IPS-18a (cell line): Measurements from ENCODE around the gene CHD1.

ENCODE experiments used
- H3K27ac ChIP-seq: one replicate; pipeline ENCODE4 v1.5.1; 2013; ENCODE audit warnings: low read length
- H3K27me3 ChIP-seq: one replicate; pipeline ENCODE4 v1.6.1; 2013; ENCODE audit warnings: mild to moderate bottlenecking, low read length; ENCODE audit not compliant: control insufficient read depth, insufficient read depth
- H3K36me3 ChIP-seq: one replicate; pipeline ENCODE4 v1.6.1; 2013; ENCODE audit warnings: low read depth, low read length; ENCODE audit not compliant: control insufficient read depth
- H3K4me1 ChIP-seq: one replicate; pipeline ENCODE4 v1.6.1; 2013; ENCODE audit warnings: low read depth, low read length; ENCODE audit not compliant: control insufficient read depth
- H3K4me3 ChIP-seq: one replicate; pipeline ENCODE4 v1.5.1; 2013; ENCODE audit warnings: low read length
- H3K9ac ChIP-seq: one replicate; pipeline ENCODE4 v1.6.1; 2013; ENCODE audit warnings: mild to moderate bottlenecking, low read length, moderate library complexity
- H3K9me3 ChIP-seq: one replicate; pipeline ENCODE4 v1.6.1; 2013; ENCODE audit warnings: low read depth, low read length; ENCODE audit not compliant: control insufficient read depth

Gene CHD1

GRCh38 chr5:98880598-98880997 is 48.2 kb downstream of the CHD1 start:
- no peak overlapping the region for H3K4me3 ChIP-seq
- no peaks in the 10 kb centered on the region for H3K9me3 ChIP-seq
- H3K36me3 ChIP-seq, result peaks cover 87% of the 10 kb centered on the region
- no peak overlapping the region for H3K9ac ChIP-seq
- no peaks in the 10 kb centered on the region for H3K27me3 ChIP-seq
- H3K4me1 ChIP-seq, result no peaks in the 10 kb centered on the region
- no peak overlapping the region for H3K27ac ChIP-seq

DNA sequence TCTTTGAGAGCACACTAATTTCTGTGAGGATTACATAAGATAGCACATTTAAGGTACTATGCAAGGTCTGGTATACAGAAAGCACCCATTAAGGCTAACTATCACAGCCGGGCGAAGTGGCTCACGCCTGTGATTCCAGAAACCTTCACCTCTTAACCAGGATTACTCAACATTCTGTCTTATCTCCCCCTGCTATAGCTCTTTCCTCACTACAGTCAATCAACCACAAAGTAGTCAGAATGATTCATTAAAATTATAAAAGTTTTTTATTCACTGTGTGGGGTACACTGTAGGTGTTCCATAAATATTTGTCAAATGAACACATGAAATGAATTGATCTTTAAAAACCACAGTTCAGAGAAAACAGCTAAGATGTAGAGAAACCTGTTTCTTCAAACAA is 48.7 kb downstream of the CHD1 start:
- Histone ChIP-seq H3K27me3 (no peaks in the 10 kb centered on the region), H3K27ac (no peak overlapping the region), H3K36me3 (peaks cover 88% of the 10 kb centered on the region), H3K9ac (no peak overlapping the region), H3K4me3 (no peak overlapping the region), H3K9me3 (no peaks in the 10 kb centered on the region), H3K4me1 (no peaks in the 10 kb centered on the region)

DNA sequence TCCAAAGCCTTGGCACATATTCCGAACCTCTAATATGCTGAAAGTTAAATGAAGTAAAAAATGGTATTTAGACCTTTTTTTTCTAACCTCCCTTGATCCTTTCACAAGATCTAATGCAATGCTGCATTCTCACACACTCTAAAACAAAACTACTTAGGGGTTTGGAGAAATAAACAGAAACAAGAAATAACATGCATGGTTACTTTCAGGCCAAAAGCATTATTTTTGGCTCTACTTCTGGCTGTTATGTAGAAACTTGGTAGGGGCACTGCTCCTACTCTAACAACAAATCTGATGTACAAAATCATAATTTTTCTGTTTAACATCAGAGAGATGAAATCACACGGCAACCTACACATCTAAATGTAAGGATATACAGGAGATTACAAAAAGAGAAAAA is 51.2 kb downstream of the CHD1 start:
- H3K27ac ChIP-seq, result no peak overlapping the region
- H3K4me1 ChIP-seq, result no peaks in the 10 kb centered on the region
- peaks cover 94% of the 10 kb centered on the region for H3K36me3 ChIP-seq
- H3K9ac ChIP-seq, result no peak overlapping the region
- no peaks in the 10 kb centered on the region for H3K27me3 ChIP-seq
- no peaks in the 10 kb centered on the region for H3K9me3 ChIP-seq
- H3K4me3 ChIP-seq, result no peak overlapping the region

- H3K9ac ChIP-seq, result no peak overlapping the region
- H3K4me1 ChIP-seq, result no peaks in the 10 kb centered on the region
- peaks cover 96% of the 10 kb centered on the region for H3K36me3 ChIP-seq
- H3K27ac ChIP-seq, result no peak overlapping the region
- H3K27me3 ChIP-seq, result no peaks in the 10 kb centered on the region
- no peaks in the 10 kb centered on the region for H3K9me3 ChIP-seq
- H3K4me3 ChIP-seq, result no peak overlapping the region
These were observed 56.1 kb downstream of the CHD1 start for GRCh38 chr5:98872674-98873073.

- peaks cover 73% of the 10 kb centered on the region for H3K36me3 ChIP-seq
These were observed 63.1 kb downstream of the CHD1 start for GRCh38 chr5:98865690-98866089.

GRCh38 chr5:98847054-98847453 is 81.8 kb downstream of the CHD1 start:
- no peak overlapping the region for H3K4me3 ChIP-seq
- no peaks in the 10 kb centered on the region for H3K27me3 ChIP-seq
- H3K4me1 ChIP-seq, result no peaks in the 10 kb centered on the region
- H3K27ac ChIP-seq, result no peak overlapping the region
- H3K9ac ChIP-seq, result no peak overlapping the region
- H3K36me3 ChIP-seq, result no peaks in the 10 kb centered on the region
- H3K9me3 ChIP-seq, result peaks cover 24% of the 10 kb centered on the region

More at GRCh38 chr5:98865690-98866089, 63.1 kb downstream of the CHD1 start:
- Histone ChIP-seq H3K4me3 (no peak overlapping the region), H3K4me1 (no peaks in the 10 kb centered on the region), H3K9ac (no peak overlapping the region), H3K27ac (no peak overlapping the region), H3K27me3 (no peaks in the 10 kb centered on the region), H3K9me3 (no peaks in the 10 kb centered on the region)

- Histone ChIP-seq H3K9ac (no peak overlapping the region), H3K4me1 (no peaks in the 10 kb centered on the region), H3K4me3 (no peak overlapping the region), H3K27me3 (no peaks in the 10 kb centered on the region), H3K36me3 (no peaks in the 10 kb centered on the region), H3K27ac (no peak overlapping the region), H3K9me3 (peaks cover 24% of the 10 kb centered on the region)
These were observed 82.3 kb downstream of the CHD1 start for GRCh38 chr5:98846520-98846919.

DNA sequence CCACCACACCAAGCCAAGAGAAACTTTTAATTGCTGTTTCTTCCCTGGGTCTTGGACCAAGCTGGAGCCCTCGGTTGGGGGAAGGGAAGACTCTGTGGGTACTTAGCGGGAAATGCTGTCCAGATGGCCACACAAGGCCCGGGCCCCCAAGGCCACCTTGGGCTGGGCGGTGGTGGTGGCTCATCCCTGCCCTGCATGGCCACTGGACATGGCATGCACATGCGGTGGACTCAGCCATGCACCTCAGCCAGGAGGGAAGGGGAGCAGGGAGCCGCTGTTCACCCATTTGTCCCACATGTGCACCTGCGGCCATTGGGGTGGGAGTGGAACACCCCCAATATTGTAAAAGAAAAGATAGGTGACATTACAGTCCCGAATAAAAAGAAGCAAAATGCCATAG is 82.9 kb downstream of the CHD1 start:
- no peak overlapping the region for H3K4me3 ChIP-seq
- no peak overlapping the region for H3K9ac ChIP-seq
- H3K9me3 ChIP-seq, result peaks cover 24% of the 10 kb centered on the region
- no peaks in the 10 kb centered on the region for H3K27me3 ChIP-seq
- no peaks in the 10 kb centered on the region for H3K36me3 ChIP-seq
- no peaks in the 10 kb centered on the region for H3K4me1 ChIP-seq
- H3K27ac ChIP-seq, result no peak overlapping the region

DNA sequence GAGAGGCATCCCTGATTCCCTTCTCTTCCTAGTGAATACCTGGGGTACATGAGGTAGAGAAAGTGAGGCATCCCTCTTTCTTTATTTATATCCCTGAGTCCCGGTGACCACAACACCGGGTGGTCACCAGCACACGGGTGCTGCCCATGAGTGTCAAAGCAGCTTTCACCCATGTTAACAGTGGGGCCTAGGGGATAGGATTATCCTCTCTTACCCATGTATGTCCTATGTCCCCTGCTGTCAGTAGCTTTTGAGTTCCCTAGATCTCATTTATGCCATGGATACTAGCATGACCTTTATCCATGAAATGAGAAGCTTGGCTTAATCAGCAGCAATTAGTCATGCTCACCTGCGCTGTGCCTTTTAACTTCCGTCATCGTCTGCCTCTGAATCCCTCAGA is 83.9 kb downstream of the CHD1 start:
- Histone ChIP-seq H3K36me3 (no peaks in the 10 kb centered on the region), H3K27me3 (no peaks in the 10 kb centered on the region), H3K9me3 (peaks cover 24% of the 10 kb centered on the region), H3K27ac (no peak overlapping the region), H3K4me1 (no peaks in the 10 kb centered on the region), H3K9ac (no peak overlapping the region), H3K4me3 (no peak overlapping the region)

DNA sequence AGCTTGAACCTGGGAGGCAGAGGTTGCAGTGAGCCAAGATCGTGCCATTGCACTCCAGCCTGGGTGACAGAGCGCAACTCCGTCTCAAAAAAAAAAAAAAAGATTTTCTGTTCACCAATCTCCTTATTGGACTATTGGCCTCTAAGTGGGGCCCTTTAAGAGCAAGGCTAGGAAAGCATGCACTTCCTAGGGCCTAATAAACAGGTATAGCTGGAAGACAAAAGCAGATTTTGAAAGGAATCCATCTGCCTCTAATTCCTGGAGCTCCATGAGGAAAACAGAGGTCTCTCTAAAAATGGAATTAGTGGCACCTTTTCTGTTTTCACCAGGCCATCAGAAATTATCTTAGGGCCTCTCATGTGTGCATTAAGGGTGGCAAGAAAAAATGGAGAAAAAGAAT is 85.3 kb downstream of the CHD1 start:
- Histone ChIP-seq H3K4me3 (no peak overlapping the region), H3K27ac (no peak overlapping the region), H3K36me3 (no peaks in the 10 kb centered on the region), H3K9ac (no peak overlapping the region), H3K27me3 (no peaks in the 10 kb centered on the region), H3K9me3 (peaks cover 24% of the 10 kb centered on the region), H3K4me1 (no peaks in the 10 kb centered on the region)

GRCh38 chr5:98840946-98841345 is 87.9 kb downstream of the CHD1 start:
- Histone ChIP-seq H3K9ac (no peak overlapping the region), H3K36me3 (no peaks in the 10 kb centered on the region), H3K4me1 (no peaks in the 10 kb centered on the region), H3K27me3 (no peaks in the 10 kb centered on the region), H3K27ac (no peak overlapping the region), H3K9me3 (peaks cover 22% of the 10 kb centered on the region), H3K4me3 (no peak overlapping the region)

DNA sequence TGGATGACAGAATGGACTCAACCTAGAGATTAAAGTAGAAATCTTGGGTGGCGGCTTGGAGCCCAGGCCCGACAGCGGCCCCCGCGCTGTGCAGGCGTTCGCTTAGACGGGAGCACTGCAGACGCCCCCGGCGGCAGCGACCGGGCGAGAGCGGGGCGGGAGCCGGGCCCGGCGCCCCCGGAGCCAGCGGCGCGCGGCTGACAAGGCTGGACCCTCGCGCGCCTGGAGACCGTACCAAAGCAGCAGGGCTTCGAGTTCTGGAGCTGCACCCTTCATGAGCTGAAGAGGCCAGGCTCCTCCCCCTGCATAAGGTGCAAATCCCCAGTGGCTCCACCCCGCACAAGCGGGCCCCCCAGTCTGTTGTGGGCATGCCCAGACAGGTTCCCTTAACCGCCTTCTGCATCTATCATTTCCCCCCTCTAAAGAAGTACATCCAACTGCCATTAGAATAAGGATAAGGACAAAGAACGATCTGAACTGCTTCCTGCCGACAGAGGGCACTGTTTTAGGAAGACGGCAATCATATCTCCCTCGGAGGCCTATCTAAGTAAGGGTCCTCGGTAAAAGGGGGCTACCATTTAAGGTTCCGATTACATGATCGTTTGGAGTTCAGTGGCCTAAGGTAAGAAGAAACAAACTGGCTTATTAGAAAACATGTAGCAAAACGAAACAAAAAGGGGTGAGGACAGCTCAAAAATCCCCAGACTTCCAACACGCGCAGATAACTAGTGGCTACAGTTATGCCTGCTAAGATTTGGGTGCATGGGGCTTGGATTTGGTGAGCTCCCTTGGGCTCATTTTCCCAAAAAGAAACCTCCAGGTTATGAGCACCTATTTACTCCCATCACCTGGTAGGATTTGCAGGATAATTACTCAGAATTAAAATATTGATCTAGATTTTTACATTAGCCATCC is 89.1 kb downstream of the CHD1 start:
- Histone ChIP-seq H3K27ac (no peak overlapping the region), H3K9ac (no peak overlapping the region), H3K9me3 (peaks cover 14% of the 10 kb centered on the region), H3K36me3 (no peaks in the 10 kb centered on the region), H3K4me1 (no peaks in the 10 kb centered on the region), H3K4me3 (no peak overlapping the region), H3K27me3 (no peaks in the 10 kb centered on the region)
